K562 (cell line): ENCODE results near the gene FHDC1. TPM values are rescaled to one million over a fixed set of nuclear protein-coding genes. Genes with fewer than 3 reads are reported as not detected.

Experiments used
- ATAC-seq: fragments of 200-7000 bp; cut with Tn5 transposase; 3 replicates; pipeline ENCODE4 v1.9.1; 2020; ENCODE audit warnings: moderate library complexity
- BruUV-seq: library from RNA; stranded (reverse); fragments of 400-500 nt; replicated peaks from 2 replicates; lab custom pipeline; 2021; lab: Mats Ljungman, UMichigan
- CTCF ChIA-PET: fragments of 300-600 bp; formaldehyde crosslinking; extraction: SDS; loops from one replicate; lab custom pipeline; 2021; ENCODE audit warnings: low intra/inter-chr PET ratio; lab: Yijun Ruan, JAX
- POLR2A ChIA-PET: fragments of 300-600, 350-650 bp; sonication (Branson Sonifier 250); formaldehyde crosslinking; extraction: SDS; loops from one replicate; lab custom pipeline; 2021; ENCODE audit warnings: antibody characterized with exemption, inconsistent platforms; lab: Yijun Ruan, JAX
- DNase-seq, 4 experiments: peaks; one replicate each; pipeline versions ENCODE4 v3.0.0 to v3.0.0-alpha.2; 2011 to 2018; ENCODE audit warnings: low spot score in 3 of 4, mixed read lengths in 3 of 4; ENCODE audit errors: extremely low read depth in 1 of 4
- FAIRE-seq: peaks from 2 replicates; lab custom pipeline; 2011; peaks lifted over from hg19 to GRCh38; lab: Jason Lieb, UNC
- H2AFZ ChIP-seq: 2 replicates; pipeline ENCODE4 v1.6.0; 2011; ENCODE audit warnings: low read depth, low read length, control low read depth, inconsistent platforms
- H3K27ac ChIP-seq: fragments of 200-600 bp; 3 replicates; pipeline ENCODE4 v1.8.0; 2011; ENCODE audit warnings: low read depth, mild to moderate bottlenecking, control low read depth, inconsistent platforms, low read length, moderate library complexity, mixed read lengths; ENCODE audit errors: extremely low read depth
- H3K27me3 ChIP-seq, 2 experiments: fragments of 300-600 bp in 1 of 2; 2 replicates in 1 of 2; 3 replicates in 1 of 2; pipeline versions ENCODE4 v1.6.0 to v1.8.0; 2011; ENCODE audit warnings: inconsistent platforms in 2 of 2, low read length in 2 of 2, mild to moderate bottlenecking in 1 of 2, mixed read lengths in 1 of 2, moderate library complexity in 1 of 2; ENCODE audit not compliant: control insufficient read depth in 2 of 2, insufficient read depth in 2 of 2
- H3K36me3 ChIP-seq: fragments of 300-600 bp; 3 replicates; pipeline ENCODE4 v1.8.0; 2011; ENCODE audit warnings: mild to moderate bottlenecking, low read length, inconsistent platforms; ENCODE audit not compliant: control insufficient read depth, insufficient read depth
- H3K4me1 ChIP-seq, 2 experiments: fragments of 200-600 bp in 1 of 2; replicated peaks in 1 of 2; 2 replicates in 1 of 2; 3 replicates in 1 of 2; pipeline versions ENCODE4 v1.5.1 to v1.8.0; 2011; ENCODE audit warnings: inconsistent platforms in 2 of 2, low read length in 2 of 2, mild to moderate bottlenecking in 1 of 2, mixed read lengths in 1 of 2, moderate library complexity in 1 of 2; ENCODE audit not compliant: control insufficient read depth in 2 of 2, insufficient read depth in 2 of 2
- H3K4me2 ChIP-seq: 2 replicates; pipeline ENCODE4 v1.6.1; 2011; ENCODE audit warnings: low read length, control low read depth, inconsistent platforms, mixed read lengths; ENCODE audit not compliant: insufficient read depth
- H3K4me3 ChIP-seq: fragments of 200-600 bp; sonication (generic), shearing (Covaris generic); 2 replicates; pipeline ENCODE4 v1.5.1; 2016; ENCODE audit warnings: control low read depth, inconsistent platforms
- H3K79me2 ChIP-seq: fragments of 200-600 bp; 3 replicates; pipeline ENCODE4 v1.8.0; 2011; ENCODE audit warnings: low read length, inconsistent platforms; ENCODE audit not compliant: control insufficient read depth, insufficient read depth
- H3K9ac ChIP-seq, 2 experiments: 2 replicates each; pipeline versions ENCODE4 v1.6.0 to v1.6.1; 2011; ENCODE audit warnings: low read depth in 2 of 2, low read length in 2 of 2, control low read depth in 1 of 2, inconsistent platforms in 1 of 2, mild to moderate bottlenecking in 1 of 2, mixed read lengths in 1 of 2; ENCODE audit not compliant: insufficient read depth in 1 of 2
- H3K9me1 ChIP-seq: one replicate; pipeline ENCODE4 v1.6.0; 2011; ENCODE audit warnings: inconsistent platforms, mild to moderate bottlenecking, low read length, moderate library complexity; ENCODE audit not compliant: control insufficient read depth, insufficient read depth
- H3K9me3 ChIP-seq: replicated peaks from 2 replicates; pipeline ENCODE4 v1.5.1; 2011; ENCODE audit warnings: low read depth, low read length, inconsistent platforms; ENCODE audit not compliant: control insufficient read depth, insufficient read depth
- H4K20me1 ChIP-seq: replicated peaks from 2 replicates; pipeline ENCODE4 v1.6.1; 2011; ENCODE audit warnings: low read length, inconsistent platforms, mixed read lengths; ENCODE audit not compliant: control insufficient read depth, insufficient read depth
- ATF7 ChIP-seq: fragments of 450-650 bp; IDR thresholded peaks from 2 replicates; pipeline ENCODE4 v1.7.1; 2014; ENCODE audit warnings: mild to moderate bottlenecking, moderate library complexity
- CREB1 ChIP-seq, 2 experiments: sonication (generic) in 1 of 2; formaldehyde crosslinking in 1 of 2; IDR thresholded peaks; 2 replicates each; pipeline versions ENCODE4 v1.6.1 to v1.8.0; 2012 to 2022; ENCODE audit warnings: inconsistent platforms in 1 of 2, mild to moderate bottlenecking in 1 of 2, missing genetic modification reagents in 1 of 2, moderate library complexity in 1 of 2
- CREM ChIP-seq: IDR thresholded peaks from 2 replicates; pipeline ENCODE4 v1.6.1; 2014; ENCODE audit warnings: antibody characterized with exemption, low read depth
- JUN ChIP-seq, 2 experiments: sonication (generic) in 1 of 2; formaldehyde crosslinking in 1 of 2; IDR thresholded peaks; 2 replicates each; pipeline versions ENCODE4 v1.6.1 to v1.8.0; 2012 to 2022; ENCODE audit warnings: borderline replicate concordance in 2 of 2, mild to moderate bottlenecking in 2 of 2, improper control_type of control experiment in 1 of 2, low read depth in 1 of 2, low read length in 1 of 2, missing genetic modification reagents in 1 of 2
- JUND ChIP-seq, 2 experiments: IDR thresholded peaks; 2 replicates in 1 of 2; 3 replicates in 1 of 2; pipeline ENCODE4 v1.6.1; 2011; ENCODE audit warnings: borderline replicate concordance in 2 of 2, low read depth in 2 of 2, low read length in 2 of 2, improper control_type of control experiment in 1 of 2, missing biosample characterization in 1 of 2, missing genetic modification characterization in 1 of 2, missing genetic modification reagents in 1 of 2
- MCM7 ChIP-seq, 2 experiments: fragments of 450-650 bp; IDR thresholded peaks; 2 replicates each; pipeline ENCODE4 v1.6.1; 2016 to 2018
- NFIX ChIP-seq: fragments of 250-450 bp; sonication (Bioruptor Pico); IDR thresholded peaks from 2 replicates; pipeline ENCODE4 v1.4.0; 2020; ENCODE audit warnings: low read depth, mild to moderate bottlenecking, moderate library complexity
- WGBS: fragments of 100-300 bp; shearing (Covaris generic); methylation state at CpG from one replicate; pipeline ENCODE4 v1.1.6; 2016; ENCODE audit warnings: low coverage, mixed read lengths; ENCODE audit not compliant: insufficient coverage; ENCODE audit errors: missing lambda C conversion rate; 5-methylcytosine and 5-hydroxymethylcytosine counted together
- in situ Hi-C: fragments of 300-500 bp; cut with MboI; formaldehyde crosslinking; loops from 4 replicates; pipeline ENCODE4 v1.15.0; 2018; ENCODE audit warnings: inconsistent platforms, mixed read lengths
- intact Hi-C: fragments of 100-400 bp; cut with micrococcal nuclease; formaldehyde crosslinking; loops from 2 replicates; pipeline ENCODE4 v1.14.2; 2022
- polyA plus RNA-seq, 8 experiments: library from polyadenylated mRNA; depleted of rRNA in 4 of 8; stranded (reverse) in 5 of 8; unstranded in 3 of 8; fragments of >200 nt; fragmentation: Nextera tagmentation in 2 of 8; fragmentation: Illumina TruSeq in 1 of 8; extraction: Ambion mirVana in 2 of 8; extraction: Trizol in 1 of 8; gene quantifications; 2 replicates each; pipeline versions ENCODE4 v1.2.1 to v1.2.3, GENCODE V29; 2011 to 2014; ENCODE audit warnings: inconsistent platforms in 1 of 8, missing spikeins in 1 of 8
- total RNA-seq, 7 experiments: library from RNA; depleted of rRNA in 6 of 7; stranded (reverse); fragments of >200 nt in 6 of 7; fragmentation: Illumina TruSeq in 2 of 7; extraction: Trizol in 2 of 7; gene quantifications; 2 replicates each; pipeline versions ENCODE4 v1.2.1 to v1.2.3, GENCODE V29; 2011 to 2021; ENCODE audit warnings: low replicate concordance in 1 of 7
- TF ChIP-seq, protein P1 (sequence below): fragments of 450-650 bp; formaldehyde crosslinking; IDR thresholded peaks from 2 replicates; pipeline ENCODE4 v1.4.0; 2020; ENCODE audit warnings: mild to moderate bottlenecking
- TF ChIP-seq, protein P2 (sequence below), 2 experiments: fragments of 450-650 bp in 1 of 2; sonication (generic) in 1 of 2; formaldehyde crosslinking in 1 of 2; IDR thresholded peaks in 1 of 2; conservative IDR thresholded peaks in 1 of 2; 2 replicates each; pipeline versions ENCODE4 v1.6.1 to v1.8.1; 2016 to 2023; ENCODE audit warnings: mild to moderate bottlenecking in 2 of 2, moderate library complexity in 2 of 2, inconsistent platforms in 1 of 2, missing genetic modification reagents in 1 of 2

Gene FHDC1
- total and polyA plus RNA-seq, 9 of the 15 experiments (the other 6 are each of a cell fraction or from before 2014, with no cell fraction given) = 0.01 to 0.43 (median 0.07) TPM

DNA sequence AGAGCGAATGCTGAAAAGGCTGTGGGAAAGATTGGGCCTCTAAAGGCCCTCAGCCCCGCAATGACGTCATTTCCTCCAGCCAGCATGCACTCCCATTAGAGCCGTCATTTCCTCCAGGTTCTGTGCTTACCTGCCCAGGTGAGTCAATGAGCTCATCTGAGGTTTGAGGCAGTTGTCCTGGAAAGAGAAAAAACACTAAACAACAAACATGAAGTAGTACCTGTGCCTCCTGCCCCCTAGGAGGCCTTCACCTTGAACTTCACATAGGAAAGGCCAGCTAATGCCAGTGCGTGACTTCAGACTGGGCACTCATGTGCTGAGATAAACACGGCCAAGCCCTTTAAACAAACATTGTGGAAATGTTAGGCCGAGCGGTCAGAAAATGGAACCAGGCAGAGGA, 55.9 kb downstream of the FHDC1 start:
- 0 out of 2 replicates have a peak, but pooled peaks cover 3% of the 10 kb centered on the region for H4K20me1 ChIP-seq
- no peaks in the 10 kb centered on the region for H3K79me2 ChIP-seq
- no peak overlapping the region for H3K27ac ChIP-seq
- no peaks in the 10 kb centered on the region for H3K36me3 ChIP-seq
- no peak for DNase-seq
- H3K27me3 ChIP-seq = peaks cover 6 to 36% of the 10 kb centered on the region in 2 experiments
- TF ChIP-seq CREM (peak; percentile 24; the same call in 1 of the 2 replicates), JUND (IDR thresholded peaks at IDR 0.05; ENCODE audit: borderline replicate concordance, low read depth, low read length) (peak; percentile 39; the same call in 1 of the 2 replicates), JUND (tag; IDR thresholded peaks at IDR 0.05; ENCODE audit: borderline replicate concordance, low read depth, low read length) (no peak; the same call in 2 of the 3 replicates), NFIX (no peak), ATF7 (peak; percentile 85; the same call in 1 of the 2 replicates), JUN (IDR thresholded peaks at IDR 0.05; ENCODE audit: borderline replicate concordance, low read depth, low read length) (0 out of 2 replicates have a peak, but pooled peaks have one; percentile 7), JUN (CRISPR knock-in tag; IDR thresholded peaks at IDR 0.05; ENCODE audit: borderline replicate concordance) (no peak), CREB1 (IDR thresholded peaks at IDR 0.05) (no peak), CREB1 (CRISPR knock-in tag; IDR thresholded peaks at IDR 0.05) (peak; percentile 45; the same call in 1 of the 2 replicates), MCM7 (IDR thresholded peaks at IDR 0.05) (no peak)
- TF ChIP-seq, protein P1, sequence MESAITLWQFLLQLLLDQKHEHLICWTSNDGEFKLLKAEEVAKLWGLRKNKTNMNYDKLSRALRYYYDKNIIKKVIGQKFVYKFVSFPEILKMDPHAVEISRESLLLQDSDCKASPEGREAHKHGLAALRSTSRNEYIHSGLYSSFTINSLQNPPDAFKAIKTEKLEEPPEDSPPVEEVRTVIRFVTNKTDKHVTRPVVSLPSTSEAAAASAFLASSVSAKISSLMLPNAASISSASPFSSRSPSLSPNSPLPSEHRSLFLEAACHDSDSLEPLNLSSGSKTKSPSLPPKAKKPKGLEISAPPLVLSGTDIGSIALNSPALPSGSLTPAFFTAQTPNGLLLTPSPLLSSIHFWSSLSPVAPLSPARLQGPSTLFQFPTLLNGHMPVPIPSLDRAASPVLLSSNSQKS (CRISPR knock-in tag) = no peak
- TF ChIP-seq, protein P2, sequence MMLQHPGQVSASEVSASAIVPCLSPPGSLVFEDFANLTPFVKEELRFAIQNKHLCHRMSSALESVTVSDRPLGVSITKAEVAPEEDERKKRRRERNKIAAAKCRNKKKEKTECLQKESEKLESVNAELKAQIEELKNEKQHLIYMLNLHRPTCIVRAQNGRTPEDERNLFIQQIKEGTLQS (IDR thresholded peaks at IDR 0.05) = peak; percentile 85
- TF ChIP-seq, protein P2 (CRISPR knock-in tag; conservative IDR thresholded peaks at IDR 0.05) = no peak
- intact Hi-C loops = no loop called here
- H2AFZ ChIP-seq = 0 out of 2 replicates have a peak overlapping the region, but pooled peaks have one; percentile 6
- no peak for FAIRE-seq
- 34% methylated on average over 8 of the region's 8 CpGs for WGBS
- no peaks in the 10 kb centered on the region for H3K9me1 ChIP-seq
- peaks cover 2 to 15% of the 10 kb centered on the region in 2 experiments; a peak in 3 of 5 replicates for H3K4me1 ChIP-seq
- no TSS peak for BruUV-seq
- in situ Hi-C loops = no loop called here
- H3K4me2 ChIP-seq = no peak overlapping the region
- H3K9ac ChIP-seq = no peak overlapping the region
- ATAC-seq = no peak
- ChIA-PET POLR2A (interaction anchor here (0.6 kb wide), 1 partner anchor 11 kb away, joined by 3 read pairs; no protein-coding TSS in a partner anchor), CTCF (no interaction called here)
- H3K4me3 ChIP-seq = no peak overlapping the region
- H3K9me3 ChIP-seq = no peaks in the 10 kb centered on the region
